GM12865 (cell line): ENCODE measurements around the gene NFATC1.

ENCODE experiments used
- DNase-seq: peaks from one replicate; pipeline ENCODE4 v3.0.0; 2010; ENCODE audit warnings: low read depth
- H3K4me3 ChIP-seq: 2 replicates; pipeline ENCODE4 v1.5.1; 2011; ENCODE audit warnings: mild to moderate bottlenecking, low read depth, low read length, control low read depth
- TF ChIP-seq, protein P1 (sequence below): IDR thresholded peaks from 2 replicates; pipeline ENCODE4 v1.5.1; 2011; ENCODE audit warnings: low read length, control low read depth, low read depth, inconsistent platforms; ENCODE audit not compliant: insufficient read depth; ENCODE audit errors: missing control alignments

NFATC1 gene

DNA sequence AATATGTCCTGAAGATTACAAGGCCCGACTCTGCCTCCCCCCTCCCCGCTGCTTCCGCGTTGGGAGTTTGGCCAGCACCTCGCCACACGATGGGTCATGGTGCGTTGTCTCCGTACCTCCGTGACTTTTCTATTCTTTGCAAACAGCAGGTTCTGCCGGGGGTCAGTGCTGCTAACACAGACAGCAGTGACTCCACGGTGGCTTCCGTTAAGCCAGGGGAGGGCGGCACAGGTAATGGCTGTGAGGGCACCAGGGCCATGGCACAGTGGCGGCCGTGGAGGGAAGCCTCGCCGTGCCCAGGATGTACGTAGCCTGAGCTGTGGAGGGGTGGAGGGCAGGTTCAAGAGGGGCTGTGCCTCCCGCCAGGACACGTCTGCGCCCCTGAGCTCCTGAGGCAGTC, 115.5 kb downstream of the NFATC1 start:
- no peak overlapping the region for H3K4me3 ChIP-seq
- TF ChIP-seq, protein P1, sequence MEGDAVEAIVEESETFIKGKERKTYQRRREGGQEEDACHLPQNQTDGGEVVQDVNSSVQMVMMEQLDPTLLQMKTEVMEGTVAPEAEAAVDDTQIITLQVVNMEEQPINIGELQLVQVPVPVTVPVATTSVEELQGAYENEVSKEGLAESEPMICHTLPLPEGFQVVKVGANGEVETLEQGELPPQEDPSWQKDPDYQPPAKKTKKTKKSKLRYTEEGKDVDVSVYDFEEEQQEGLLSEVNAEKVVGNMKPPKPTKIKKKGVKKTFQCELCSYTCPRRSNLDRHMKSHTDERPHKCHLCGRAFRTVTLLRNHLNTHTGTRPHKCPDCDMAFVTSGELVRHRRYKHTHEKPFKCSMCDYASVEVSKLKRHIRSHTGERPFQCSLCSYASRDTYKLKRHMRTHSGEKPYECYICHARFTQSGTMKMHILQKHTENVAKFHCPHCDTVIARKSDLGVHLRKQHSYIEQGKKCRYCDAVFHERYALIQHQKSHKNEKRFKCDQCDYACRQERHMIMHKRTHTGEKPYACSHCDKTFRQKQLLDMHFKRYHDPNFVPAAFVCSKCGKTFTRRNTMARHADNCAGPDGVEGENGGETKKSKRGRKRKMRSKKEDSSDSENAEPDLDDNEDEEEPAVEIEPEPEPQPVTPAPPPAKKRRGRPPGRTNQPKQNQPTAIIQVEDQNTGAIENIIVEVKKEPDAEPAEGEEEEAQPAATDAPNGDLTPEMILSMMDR, result no peak
- DNase-seq, result no peak

DNA sequence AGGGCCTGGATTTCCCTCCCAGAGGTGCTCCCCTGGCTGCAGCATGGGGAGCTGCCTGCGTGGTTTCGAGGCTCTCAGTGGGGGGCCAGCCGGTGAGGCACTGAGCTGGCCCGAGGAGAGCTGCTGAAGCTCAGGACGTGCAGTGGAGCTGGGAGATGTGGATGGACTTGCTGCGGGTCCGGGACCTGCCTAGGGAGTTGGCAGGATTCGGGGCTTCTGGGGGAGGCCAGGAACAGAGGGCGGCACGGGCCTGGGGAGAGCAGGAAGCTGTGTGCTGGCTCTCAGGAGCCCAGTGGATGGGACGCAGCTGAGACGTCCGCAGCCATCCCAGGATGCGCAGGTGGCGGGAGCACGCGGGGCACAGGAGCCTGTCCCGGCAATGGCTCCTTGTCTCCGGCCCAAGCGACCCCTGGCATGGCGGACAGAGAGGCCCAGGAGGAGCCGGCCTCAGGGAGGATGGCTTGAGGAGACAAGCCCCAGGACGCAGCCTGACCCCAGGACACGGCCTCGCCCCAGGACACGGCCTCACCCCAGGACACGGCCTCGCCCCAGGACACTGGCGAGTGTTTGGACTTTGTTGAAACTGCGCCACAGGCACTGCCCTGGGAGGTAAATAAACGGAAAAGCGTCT, 116.1 kb downstream of the NFATC1 start:
- TF ChIP-seq, protein P1, result no peak
- no peak for DNase-seq
- no peak overlapping the region for H3K4me3 ChIP-seq

DNA sequence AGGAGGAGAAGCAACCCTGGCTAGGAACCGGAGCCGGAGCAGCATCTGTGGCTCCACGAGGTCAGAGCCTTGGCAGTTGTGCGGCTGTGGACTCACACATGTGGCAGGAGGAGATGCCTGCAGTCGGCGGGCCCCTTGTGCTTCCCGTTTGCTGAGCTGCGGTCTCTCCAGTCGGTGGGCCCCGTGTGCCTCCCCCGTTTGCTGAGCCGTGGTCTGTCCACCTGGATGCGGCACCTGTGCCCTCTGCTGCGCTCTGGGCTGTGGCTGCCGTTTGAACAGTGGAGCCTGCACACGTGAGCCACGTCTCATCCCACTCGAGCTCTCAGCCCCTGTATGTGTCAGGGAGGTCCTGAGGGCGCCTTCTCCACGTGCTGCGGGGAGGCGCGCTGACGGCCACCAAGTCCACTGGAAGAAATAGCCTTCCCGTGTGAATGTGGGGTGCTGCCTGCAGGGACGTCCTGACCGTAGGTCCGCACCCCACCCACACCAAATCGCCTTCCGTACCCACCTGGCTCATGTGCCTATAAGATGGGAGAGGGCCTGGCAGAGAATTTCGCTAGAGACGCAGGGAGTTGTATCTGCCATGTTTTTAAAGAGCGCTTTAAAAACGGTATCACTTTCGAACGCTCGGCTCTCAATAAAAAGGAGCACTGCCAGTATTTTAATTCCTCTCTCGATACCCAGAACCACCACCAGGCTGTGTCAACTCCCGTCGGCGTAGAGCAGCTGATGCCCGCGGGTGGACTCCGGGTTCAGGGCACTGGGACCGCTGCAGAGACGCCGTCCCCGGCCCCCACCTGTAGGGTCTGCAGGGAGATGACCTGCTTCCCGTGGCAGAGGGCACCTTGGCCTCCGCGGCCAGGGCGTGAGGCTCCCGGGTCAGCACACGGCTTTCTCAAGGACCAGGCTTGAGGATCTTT, 117.0 kb downstream of the NFATC1 start:
- no peak overlapping the region for H3K4me3 ChIP-seq
- TF ChIP-seq, protein P1, result no peak
- DNase-seq, result no peak

DNA sequence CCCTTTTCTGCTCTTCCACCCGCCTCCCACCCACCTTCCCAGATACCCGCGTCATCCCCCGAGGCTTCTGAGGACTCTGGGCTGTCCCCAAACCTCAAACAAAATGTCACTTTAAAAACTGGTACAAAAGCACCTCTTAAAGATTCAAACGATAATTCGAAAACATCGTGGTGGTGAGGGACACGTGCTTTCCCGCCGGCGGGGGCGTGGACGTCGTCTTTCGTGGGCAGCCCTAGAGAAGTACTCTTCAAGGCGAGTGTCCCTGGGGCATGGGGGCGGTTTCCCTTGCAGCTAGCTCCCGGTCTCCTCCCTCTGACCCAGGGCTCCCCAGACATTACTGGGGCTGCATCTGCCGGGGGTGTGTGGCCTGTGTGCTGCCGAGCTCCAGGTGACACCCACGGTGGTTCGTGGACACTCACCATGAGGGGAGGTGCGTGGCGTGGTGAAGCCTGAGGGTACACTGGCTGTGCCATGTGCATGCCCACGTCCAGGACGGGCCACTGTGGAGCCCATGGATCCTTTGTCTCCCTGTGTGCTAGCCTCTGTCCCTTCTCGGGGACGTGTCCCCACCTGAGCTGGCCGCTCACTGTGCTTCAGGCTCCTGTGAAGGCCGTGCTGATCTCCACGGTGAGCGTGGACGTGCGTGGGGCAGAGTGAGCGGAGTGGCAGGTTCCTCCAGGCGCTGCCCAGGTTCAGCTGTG, 117.8 kb downstream of the NFATC1 start:
- no peak for DNase-seq
- no peak overlapping the region for H3K4me3 ChIP-seq
- TF ChIP-seq, protein P1, result no peak

DNA sequence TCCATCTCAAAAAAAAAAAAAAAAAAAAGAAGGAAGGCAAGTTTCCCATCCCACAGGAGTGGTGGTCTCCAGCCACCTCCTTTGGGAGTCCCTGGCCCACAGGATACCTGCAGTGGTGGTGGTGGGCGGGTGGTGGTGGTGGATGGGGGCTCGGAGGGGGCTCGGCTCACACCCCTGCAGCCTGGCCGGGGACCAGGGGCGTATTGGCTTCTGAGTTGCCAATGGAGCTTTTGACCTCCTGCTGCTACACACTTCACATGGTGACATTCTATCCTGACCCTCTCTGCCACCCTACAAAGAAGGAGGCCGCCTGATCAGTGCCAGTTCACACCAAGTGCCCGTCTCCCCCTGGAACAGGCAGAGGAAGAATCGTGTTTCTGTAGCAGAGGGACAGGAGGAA, 119.6 kb downstream of the NFATC1 start:
- H3K4me3 ChIP-seq, result no peak overlapping the region
- no peak for DNase-seq
- TF ChIP-seq, protein P1, result no peak

DNA sequence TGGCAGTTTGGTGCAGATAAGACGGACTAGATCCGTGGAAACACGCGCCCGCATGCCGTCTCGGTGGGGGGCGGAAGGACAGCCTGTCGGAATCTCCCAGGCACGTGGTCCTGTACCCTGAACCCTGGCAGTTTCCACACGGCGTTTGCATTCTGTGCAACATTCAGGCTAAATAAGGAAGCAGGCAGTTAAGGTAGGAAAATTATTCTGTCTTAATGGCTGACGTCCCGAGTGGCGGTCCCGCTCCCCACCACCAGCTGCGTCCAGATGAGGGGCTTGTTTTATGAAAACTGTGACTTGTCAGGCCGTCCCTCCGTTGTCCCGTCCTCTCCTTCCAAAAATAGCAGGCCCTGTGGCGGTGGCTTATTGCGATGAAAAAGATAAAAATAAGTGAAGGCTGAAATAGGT, 120.2 kb downstream of the NFATC1 start:
- TF ChIP-seq, protein P1, result no peak
- DNase-seq, result no peak
- H3K4me3 ChIP-seq, result no peak overlapping the region
